ENCODE results near the gene DYNC2LI1.

Gene DYNC2LI1

DNA sequence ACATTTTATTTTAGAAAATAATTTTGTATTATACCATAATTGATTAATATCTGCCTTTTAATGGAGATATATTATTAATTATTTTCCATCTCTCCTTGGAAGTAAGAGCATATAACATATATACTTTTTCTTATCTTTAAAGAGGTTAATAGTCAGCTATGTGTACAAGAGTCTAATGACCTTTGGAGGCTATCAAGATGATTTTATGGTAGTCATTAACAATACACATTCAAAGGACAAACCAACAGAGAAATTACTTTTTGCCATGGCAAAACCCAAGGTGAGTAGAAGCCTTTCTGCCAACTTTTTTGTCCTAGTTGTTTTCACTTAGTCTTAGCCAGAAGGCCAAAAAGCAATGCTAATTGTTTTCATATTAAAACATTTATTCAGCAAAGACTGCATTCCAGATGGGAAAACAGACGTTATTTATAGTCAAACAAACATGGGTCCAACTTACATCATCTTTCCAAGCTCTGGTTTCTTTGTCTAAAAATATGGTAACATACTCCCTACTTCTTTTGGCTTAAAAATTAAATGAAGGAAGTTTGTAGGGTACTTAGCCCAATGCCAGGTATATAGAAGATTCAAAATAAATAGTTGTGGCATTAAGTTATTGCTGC is 9.6 kb upstream of the DYNC2LI1 start:
- Histone ChIP-seq H4K20me1 (ENCODE audit: insufficient read depth, low read length) (no peaks in the 10 kb centered on the region), H3K4me2 (ENCODE audit: insufficient read depth, low read length) (no peak overlapping the region), H3K27ac (ENCODE audit: low read length) (no peak overlapping the region), H3K4me3 (ENCODE audit: low read depth in 1 of 2, low read length in 2 of 2) (no peak overlapping the region), H3K9ac (ENCODE audit: low read depth, low read length) (no peak overlapping the region), H3K4me1 (ENCODE audit: insufficient read depth, low read length) (no peaks in the 10 kb centered on the region), H3K9me3 (ENCODE audit: insufficient read depth, low read length, severe bottlenecking) (no peaks in the 10 kb centered on the region), H3K79me2 (ENCODE audit: insufficient read depth, low read length) (no peaks in the 10 kb centered on the region), H3K36me3 (ENCODE audit: insufficient read depth, low read length) (no peaks in the 10 kb centered on the region), H3K27me3 (ENCODE audit: insufficient read depth, low read length, poor library complexity) (peaks cover 6% of the 10 kb centered on the region), H2AFZ (ENCODE audit: low read depth, low read length) (no peak overlapping the region)
- TF ChIP-seq, protein P1, sequence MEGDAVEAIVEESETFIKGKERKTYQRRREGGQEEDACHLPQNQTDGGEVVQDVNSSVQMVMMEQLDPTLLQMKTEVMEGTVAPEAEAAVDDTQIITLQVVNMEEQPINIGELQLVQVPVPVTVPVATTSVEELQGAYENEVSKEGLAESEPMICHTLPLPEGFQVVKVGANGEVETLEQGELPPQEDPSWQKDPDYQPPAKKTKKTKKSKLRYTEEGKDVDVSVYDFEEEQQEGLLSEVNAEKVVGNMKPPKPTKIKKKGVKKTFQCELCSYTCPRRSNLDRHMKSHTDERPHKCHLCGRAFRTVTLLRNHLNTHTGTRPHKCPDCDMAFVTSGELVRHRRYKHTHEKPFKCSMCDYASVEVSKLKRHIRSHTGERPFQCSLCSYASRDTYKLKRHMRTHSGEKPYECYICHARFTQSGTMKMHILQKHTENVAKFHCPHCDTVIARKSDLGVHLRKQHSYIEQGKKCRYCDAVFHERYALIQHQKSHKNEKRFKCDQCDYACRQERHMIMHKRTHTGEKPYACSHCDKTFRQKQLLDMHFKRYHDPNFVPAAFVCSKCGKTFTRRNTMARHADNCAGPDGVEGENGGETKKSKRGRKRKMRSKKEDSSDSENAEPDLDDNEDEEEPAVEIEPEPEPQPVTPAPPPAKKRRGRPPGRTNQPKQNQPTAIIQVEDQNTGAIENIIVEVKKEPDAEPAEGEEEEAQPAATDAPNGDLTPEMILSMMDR (IDR thresholded peaks at IDR 0.05; ENCODE audit: borderline replicate concordance, extremely low read depth, low read length, poor library complexity, severe bottlenecking): no peak
- no peak for TF ChIP-seq EZH2 (IDR thresholded peaks at IDR 0.05; ENCODE audit: borderline replicate concordance, low read depth, low read length, severe bottlenecking)
- no peak for ATAC-seq (ENCODE audit: insufficient read depth, low read depth)
- DNase-seq: no peak

DNA sequence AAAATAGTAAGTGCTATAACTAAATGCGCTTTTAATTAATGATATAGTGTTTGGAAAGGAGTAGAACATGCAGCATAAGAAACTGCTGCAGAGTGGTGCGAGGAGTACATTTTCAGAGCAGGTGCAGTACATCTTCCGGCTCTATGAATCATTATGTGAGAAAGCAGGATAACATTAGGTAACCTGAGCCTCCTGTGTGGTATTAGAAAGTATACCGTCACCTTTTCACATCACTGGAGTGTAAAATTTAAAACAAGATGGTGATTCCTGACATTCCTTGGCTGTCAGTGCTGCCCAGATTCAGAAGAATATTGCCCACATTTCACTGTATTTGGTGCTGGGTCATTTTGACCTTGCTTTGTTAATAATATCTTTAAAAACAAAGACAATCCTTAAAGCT is 7.8 kb upstream of the DYNC2LI1 start:
- TF ChIP-seq, protein P1 (IDR thresholded peaks at IDR 0.05; ENCODE audit: borderline replicate concordance, extremely low read depth, low read length, poor library complexity, severe bottlenecking): no peak
- no peak for TF ChIP-seq EZH2 (IDR thresholded peaks at IDR 0.05; ENCODE audit: borderline replicate concordance, low read depth, low read length, severe bottlenecking)
- no peaks in the 10 kb centered on the region for H3K4me1 ChIP-seq (ENCODE audit: insufficient read depth, low read length)
- no peak overlapping the region for H3K27ac ChIP-seq (ENCODE audit: low read length)
- no peak overlapping the region for H3K9ac ChIP-seq (ENCODE audit: low read depth, low read length)
- H2AFZ ChIP-seq (ENCODE audit: low read depth, low read length): no peak overlapping the region
- no peaks in the 10 kb centered on the region for H4K20me1 ChIP-seq (ENCODE audit: insufficient read depth, low read length)
- H3K4me3 ChIP-seq (ENCODE audit: low read depth in 1 of 2, low read length in 2 of 2): no peak overlapping the region
- DNase-seq (no peak), ATAC-seq (ENCODE audit: insufficient read depth, low read depth) (no peak)
- H3K27me3 ChIP-seq (ENCODE audit: insufficient read depth, low read length, poor library complexity): peaks cover 6% of the 10 kb centered on the region
- no peaks in the 10 kb centered on the region for H3K79me2 ChIP-seq (ENCODE audit: insufficient read depth, low read length)
- no peak overlapping the region for H3K4me2 ChIP-seq (ENCODE audit: insufficient read depth, low read length)
- H3K36me3 ChIP-seq (ENCODE audit: insufficient read depth, low read length): no peaks in the 10 kb centered on the region
- H3K9me3 ChIP-seq (ENCODE audit: insufficient read depth, low read length, severe bottlenecking): no peaks in the 10 kb centered on the region

DNA sequence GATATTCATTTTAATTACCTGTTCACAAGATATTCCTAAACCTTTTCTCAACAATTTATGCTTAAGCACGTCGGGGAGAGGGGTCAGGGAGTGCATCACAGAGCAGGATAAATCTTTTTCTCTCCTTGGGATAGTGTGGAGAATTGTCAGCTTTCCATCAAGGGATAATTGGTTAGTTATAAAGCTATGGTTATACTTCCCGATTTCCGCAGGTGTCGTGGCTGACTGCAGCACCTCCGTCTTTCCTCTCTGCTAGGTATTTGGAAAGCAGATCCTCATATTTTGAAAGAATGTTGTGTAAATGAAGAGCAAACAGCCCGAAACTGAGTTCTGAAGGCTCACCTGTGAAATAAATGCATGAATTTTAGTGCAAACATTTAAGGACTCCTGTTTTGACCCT is 778 bp downstream of the DYNC2LI1 start:
- H3K27me3 ChIP-seq (ENCODE audit: insufficient read depth, low read length, poor library complexity): no peaks in the 10 kb centered on the region
- no peak for TF ChIP-seq EZH2 (IDR thresholded peaks at IDR 0.05; ENCODE audit: borderline replicate concordance, low read depth, low read length, severe bottlenecking)
- TF ChIP-seq, protein P1 (IDR thresholded peaks at IDR 0.05; ENCODE audit: borderline replicate concordance, extremely low read depth, low read length, poor library complexity, severe bottlenecking): no peak
- no peaks in the 10 kb centered on the region for H4K20me1 ChIP-seq (ENCODE audit: insufficient read depth, low read length)
- no peaks in the 10 kb centered on the region for H3K79me2 ChIP-seq (ENCODE audit: insufficient read depth, low read length)
- H3K27ac ChIP-seq (ENCODE audit: low read length): peak overlapping the region; percentile 25; the same call in 1 of the 2 replicates
- DNase-seq (no peak), ATAC-seq (ENCODE audit: insufficient read depth, low read depth) (no peak)
- H3K4me3 ChIP-seq (ENCODE audit: low read depth in 1 of 2, low read length in 2 of 2): peak overlapping the region; percentile 52 to 75
- H2AFZ ChIP-seq (ENCODE audit: low read depth, low read length): peak overlapping the region; percentile 94
- H3K36me3 ChIP-seq (ENCODE audit: insufficient read depth, low read length): no peaks in the 10 kb centered on the region
- H3K4me2 ChIP-seq (ENCODE audit: insufficient read depth, low read length): peak overlapping the region; percentile 81
- no peaks in the 10 kb centered on the region for H3K9me3 ChIP-seq (ENCODE audit: insufficient read depth, low read length, severe bottlenecking)
- peak overlapping the region; percentile 53 for H3K9ac ChIP-seq (ENCODE audit: low read depth, low read length)
- peaks cover 17% of the 10 kb centered on the region for H3K4me1 ChIP-seq (ENCODE audit: insufficient read depth, low read length)
